ENCODE measurements around the gene GLYR1. TPM values are rescaled to one million over a fixed set of nuclear protein-coding genes. Genes with fewer than 3 reads are reported as not detected.

GLYR1 gene
- total and polyA plus RNA-seq, 7 donors, result 28.6 to 74.1 (median 60.3) TPM

GRCh38 chr16:4776141-4776705, 70.9 kb downstream of the GLYR1 start:
- ATAC-seq, result no peak
- 87 to 92% (median 92%) methylated on average over 2 of the region's 2 CpGs for WGBS, 3 donors
- Histone ChIP-seq H3K36me3 (ENCODE audit: insufficient read depth in 1 of 2, low read depth in 1 of 2) (no peaks in the 10 kb centered on the region), H3K27me3 (ENCODE audit: insufficient read depth in 3 of 3, low read length in 2 of 3) (no peaks in the 10 kb centered on the region), H3K4me1 (no peaks in the 10 kb centered on the region), H3K4me3 (no peak overlapping the region), H3K9me3 (no peaks in the 10 kb centered on the region), H3K27ac (no peak overlapping the region)
- no peak for TF ChIP-seq CTCF (IDR thresholded peaks at IDR 0.05)
- no peak for DNase-seq
- intact Hi-C loops (cut with DNase I), result no loop called here

- WGBS, 3 donors, result 73 to 81% (median 79%) methylated on average over 10 to 13 of the region's 13 CpGs
- no peak for DNase-seq
- TF ChIP-seq CTCF (IDR thresholded peaks at IDR 0.05), result no peak
Measured at GRCh38 chr16:4775005-4775404, 72.1 kb downstream of the GLYR1 start.

GRCh38 chr16:4772351-4772750, 74.7 kb downstream of the GLYR1 start:
- intact Hi-C loops (cut with DNase I), result no loop called here
- no peak for ATAC-seq
- no peak for TF ChIP-seq CTCF (IDR thresholded peaks at IDR 0.05)
- Histone ChIP-seq H3K36me3 (ENCODE audit: insufficient read depth in 1 of 2, low read depth in 1 of 2) (no peaks in the 10 kb centered on the region), H3K4me1 (peaks cover 5% of the 10 kb centered on the region), H3K9me3 (no peaks in the 10 kb centered on the region), H3K27me3 (ENCODE audit: insufficient read depth in 3 of 3, low read length in 2 of 3) (no peaks in the 10 kb centered on the region), H3K4me3 (no peak overlapping the region), H3K27ac (no peak overlapping the region)
- WGBS, 3 donors, result 75 to 81% (median 75%) methylated on average over 5 of the region's 5 CpGs
- DNase-seq, result no peak

More at GRCh38 chr16:4775005-4775404, 72.1 kb downstream of the GLYR1 start:
- H3K4me1 ChIP-seq, result no peaks in the 10 kb centered on the region
- intact Hi-C loops (cut with DNase I), result no loop called here
- no peak for ATAC-seq
- H3K36me3 ChIP-seq (ENCODE audit: insufficient read depth in 1 of 2, low read depth in 1 of 2), result no peaks in the 10 kb centered on the region
- H3K27ac ChIP-seq, result no peak overlapping the region
- no peaks in the 10 kb centered on the region for H3K9me3 ChIP-seq
- H3K27me3 ChIP-seq (ENCODE audit: insufficient read depth in 3 of 3, low read length in 2 of 3), result no peaks in the 10 kb centered on the region
- H3K4me3 ChIP-seq, result no peak overlapping the region

GRCh38 chr16:4771646-4772045, 75.4 kb downstream of the GLYR1 start:
- no peak for TF ChIP-seq CTCF (IDR thresholded peaks at IDR 0.05)
- Histone ChIP-seq H3K4me1 (peaks cover 5% of the 10 kb centered on the region), H3K36me3 (ENCODE audit: insufficient read depth in 1 of 2, low read depth in 1 of 2) (no peaks in the 10 kb centered on the region), H3K9me3 (no peaks in the 10 kb centered on the region), H3K4me3 (no peak overlapping the region), H3K27me3 (ENCODE audit: insufficient read depth in 3 of 3, low read length in 2 of 3) (no peaks in the 10 kb centered on the region), H3K27ac (no peak overlapping the region)
- WGBS, 3 donors, result 48 to 64% (median 58%) methylated on average over 3 of the region's 3 CpGs
- intact Hi-C loops (cut with DNase I), result no loop called here
- DNase-seq (no peak), ATAC-seq (no peak)

GRCh38 chr16:4769306-4769638, 77.8 kb downstream of the GLYR1 start:
- intact Hi-C loops (cut with DNase I), result loop anchor here (5.0 to 10.0 kb wide), 4 partner anchors 33 to 256 kb away; partner anchors contain the start of genes GLYR1 (in 1 of the 2), ROGDI (in 1 of the 2), SEC14L5 (in 1 of the 2) and UBN1 (in 1 of the 2)
- no peak for DNase-seq
- WGBS, 3 donors, result 29 to 42% (median 32%) methylated on average over 7 of the region's 7 CpGs
- Histone ChIP-seq H3K27me3 (ENCODE audit: insufficient read depth in 3 of 3, low read length in 2 of 3) (no peaks in the 10 kb centered on the region), H3K4me1 (peaks cover 19% of the 10 kb centered on the region), H3K36me3 (ENCODE audit: insufficient read depth in 1 of 2, low read depth in 1 of 2) (peaks cover 0 to 13% of the 10 kb centered on the region in 2 donors), H3K27ac (peak overlapping the region; percentile 78), H3K9me3 (no peaks in the 10 kb centered on the region), H3K4me3 (peak overlapping the region; percentile 77)
- no peak for TF ChIP-seq CTCF (IDR thresholded peaks at IDR 0.05)
- no peak for ATAC-seq

Measured in psoas muscle (tissue), 8 donors.